ENCODE data around the gene LRFN2.

GRCh38 chr6:40399888-40400457 is 187.2 kb downstream of the LRFN2 start:
- TF ChIP-seq EZH2 (IDR thresholded peaks at IDR 0.05; ENCODE audit: borderline replicate concordance) (no peak), EZH2phosphoT487 (IDR thresholded peaks at IDR 0.05; ENCODE audit: low read depth, severe bottlenecking, unreplicated experiment) (no peak)

Data from hepatocyte (in vitro differentiated cells).